ENCODE results near the gene PRKCE. TPM values are rescaled to one million over a fixed set of nuclear protein-coding genes. Genes with fewer than 3 reads are reported as not detected.

PRKCE gene
- total and polyA plus RNA-seq, 2 experiments from 2014 or later: 0.94 to 1.2 TPM

- Mint-ChIP-seq H3K27me3 (ENCODE audit: insufficient read depth, low read depth, poor library complexity) (peaks cover 7% of the 10 kb centered on the region), H3K27ac (no peak overlapping the region), H3K36me3 (ENCODE audit: low read depth) (no peaks in the 10 kb centered on the region), H3K4me3 (no peak overlapping the region), H3K4me1 (peaks cover 3% of the 10 kb centered on the region; the same call in 1 of the 3 replicates), H3K9me3 (no peaks in the 10 kb centered on the region)
- H3K79me2 ChIP-seq (replicated peaks; ENCODE audit: insufficient read depth): no peaks in the 10 kb centered on the region
- H2AFZ ChIP-seq: no peak overlapping the region
- no peaks in the 10 kb centered on the region for H4K20me1 ChIP-seq (replicated peaks; ENCODE audit: insufficient read depth)
- H3K27me3 ChIP-seq (ENCODE audit: insufficient read depth): no peaks in the 10 kb centered on the region
- TF ChIP-seq EZH2phosphoT487 (IDR thresholded peaks at IDR 0.05; ENCODE audit: unreplicated experiment) (no peak), REST (IDR thresholded peaks at IDR 0.05; ENCODE audit: unreplicated experiment) (no peak), ETS1 (IDR thresholded peaks at IDR 0.05) (no peak), JUNB (IDR thresholded peaks at IDR 0.05; ENCODE audit: unreplicated experiment) (no peak), STAT1 (IDR thresholded peaks at IDR 0.05; ENCODE audit: unreplicated experiment) (no peak), EZH2 (IDR thresholded peaks at IDR 0.05; ENCODE audit: low read depth, unreplicated experiment) (no peak), CREB1 (CRISPR knock-in tag; IDR thresholded peaks at IDR 0.05; ENCODE audit: low read depth) (no peak), POLR2AphosphoS5 (IDR thresholded peaks at IDR 0.05; ENCODE audit: low read depth) (no peak), ZNF462 (CRISPR knock-in tag; IDR thresholded peaks at IDR 0.05) (no peak)
- H3K4me3 ChIP-seq: no peak overlapping the region
- DNase-seq (ENCODE audit: low spot score) (no peak), ATAC-seq (no peak)
- H3K9me2 ChIP-seq (ENCODE audit: insufficient read depth): 0 out of 2 replicates have a peak, but pooled peaks cover 4% of the 10 kb centered on the region
- H3K27ac ChIP-seq (ENCODE audit: low read depth): no peak overlapping the region
- H3F3A ChIP-seq (replicated peaks; ENCODE audit: low read depth): no peaks in the 10 kb centered on the region
- H3K4me2 ChIP-seq: no peak overlapping the region
- no peaks in the 10 kb centered on the region for H3K4me1 ChIP-seq (ENCODE audit: insufficient read depth)
- no peaks in the 10 kb centered on the region for H3K36me3 ChIP-seq (ENCODE audit: insufficient read depth)
These were observed 47.1 kb downstream of the PRKCE start for GRCh38 chr2:45698554-45698953.
